ENCODE measurements around the gene ZNF91. TPM values are rescaled to one million over a fixed set of nuclear protein-coding genes. Genes with fewer than 3 reads are reported as not detected.

The ZNF91 gene
- total and polyA plus RNA-seq, 2 of the 4 experiments (the other 2 are of a cell fraction): 7.9 to 17.0 TPM

DNA sequence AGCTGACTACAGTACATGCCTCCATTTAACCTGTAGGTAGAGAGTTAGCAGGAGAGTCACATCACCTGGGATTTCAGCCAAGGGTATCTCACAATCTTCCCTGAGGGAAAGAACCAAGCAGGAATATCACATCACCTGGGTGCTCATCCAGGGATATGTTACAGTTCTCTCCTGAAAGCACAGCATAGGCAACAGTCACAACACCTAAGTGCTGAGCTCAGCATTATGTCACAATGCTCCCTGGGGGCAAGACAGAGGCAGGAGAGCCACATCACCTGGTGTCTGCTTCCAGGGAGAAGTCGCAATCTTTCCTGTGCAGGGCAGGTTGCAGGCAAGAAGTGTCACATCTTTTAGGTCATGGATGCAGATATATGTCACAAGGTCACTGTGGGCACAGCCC lies 9.4 kb upstream of the ZNF91 start:
- TF ChIP-seq MAFK (IDR thresholded peaks at IDR 0.05; ENCODE audit: low read depth, low read length) (peak; percentile 92), BHLHE40 (IDR thresholded peaks at IDR 0.05; ENCODE audit: low read depth, low read length) (no peak)
- Histone ChIP-seq H2AK9ac (replicated peaks; ENCODE audit: low read depth, low read length, poor library complexity) (no peak overlapping the region), H3K4me3 (ENCODE audit: insufficient read depth, low read depth, low read length) (no peak overlapping the region), H4K5ac (ENCODE audit: low read depth, low read length) (no peak overlapping the region), H4K8ac (ENCODE audit: low read depth in 2 of 2, low read length in 2 of 2) (no peak overlapping the region), H3K9me1 (ENCODE audit: insufficient read depth, low read length) (no peaks in the 10 kb centered on the region), H2AFZ (replicated peaks; ENCODE audit: low read length, poor library complexity) (no peak overlapping the region), H3K4ac (ENCODE audit: low read depth, low read length) (no peak overlapping the region), H3K27ac (ENCODE audit: insufficient read depth, low read length) (no peak overlapping the region), H3K27me3 (ENCODE audit: control insufficient read depth, insufficient read depth, low read length) (no peaks in the 10 kb centered on the region), H2BK5ac (ENCODE audit: low read depth, low read length, poor library complexity, severe bottlenecking) (no peak overlapping the region), H3K9me3 (ENCODE audit: control insufficient read depth, insufficient read depth, low read length) (peaks cover 5% of the 10 kb centered on the region), H4K91ac (ENCODE audit: insufficient read depth, low read depth, low read length) (no peak overlapping the region), H3K79me1 (ENCODE audit: low read depth in 1 of 2, low read length in 2 of 2) (no peaks in the 10 kb centered on the region), H2BK20ac (ENCODE audit: low read depth, low read length) (no peak overlapping the region), H3K4me1 (ENCODE audit: control insufficient read depth, insufficient read depth, low read length) (no peaks in the 10 kb centered on the region), H3K9ac (ENCODE audit: low read depth, low read length) (no peak overlapping the region), H2BK15ac (ENCODE audit: low read depth, low read length) (no peak overlapping the region), H4K20me1 (ENCODE audit: insufficient read depth, low read length) (no peaks in the 10 kb centered on the region), H3K23ac (ENCODE audit: low read depth, low read length) (no peak overlapping the region), H3K14ac (replicated peaks; ENCODE audit: low read depth, low read length) (no peak overlapping the region), H3K18ac (ENCODE audit: low read depth, low read length) (no peak overlapping the region), H3K4me2 (ENCODE audit: low read depth, low read length) (no peak overlapping the region), H3K56ac (ENCODE audit: extremely low read depth, insufficient read depth, low read length) (no peak overlapping the region), H2BK120ac (ENCODE audit: low read depth, low read length) (no peak overlapping the region), H2AK5ac (ENCODE audit: low read depth, low read length) (no peak overlapping the region), H3K36me3 (ENCODE audit: control insufficient read depth, insufficient read depth, low read length) (no peaks in the 10 kb centered on the region)
- no TSS peak for BruUV-seq (replicated peaks)
- CTCF ChIA-PET: no interaction called here
- dilution Hi-C loops (cut with HindIII; ENCODE audit: low sequenced_read_pairs, unreplicated experiment): no loop called here
- ATAC-seq (ENCODE audit: low read depth) (no peak), DNase-seq (no peak)
- intact Hi-C loops (cut with micrococcal nuclease): no loop called here
- POLR2A ChIA-PET (ENCODE audit: unreplicated experiment): no interaction called here
- in situ Hi-C loops (cut with MboI; ENCODE audit: low sequenced_read_pairs): no loop called here
- no CpG with 5 or more reads among the region's 1 CpG for WGBS, 2 experiments (ENCODE audit: extremely low coverage in 2 of 2, insufficient read length in 1 of 2)
